K562 (cell line): ENCODE data around the gene LTBP1. TPM values are rescaled to one million over a fixed set of nuclear protein-coding genes. Genes with fewer than 3 reads are reported as not detected.

Experiments used
- BRCA1 ChIP-seq, 2 experiments: fragments of 450-650 bp in 1 of 2; sonication (generic) in 1 of 2; formaldehyde crosslinking in 1 of 2; IDR thresholded peaks; 2 replicates each; pipeline versions ENCODE4 v1.5.0 to v1.6.1; 2017 to 2020; ENCODE audit warnings: mild to moderate bottlenecking in 1 of 2, missing genetic modification reagents in 1 of 2
- CBFA2T2 ChIP-seq: fragments of 450-650 bp; conservative IDR thresholded peaks from 2 replicates; pipeline ENCODE4 v1.6.1; 2017; ENCODE audit warnings: mild to moderate bottlenecking
- CREB1 ChIP-seq, 2 experiments: sonication (generic) in 1 of 2; formaldehyde crosslinking in 1 of 2; IDR thresholded peaks; 2 replicates each; pipeline versions ENCODE4 v1.6.1 to v1.8.0; 2012 to 2022; ENCODE audit warnings: inconsistent platforms in 1 of 2, mild to moderate bottlenecking in 1 of 2, missing genetic modification reagents in 1 of 2, moderate library complexity in 1 of 2
- CTBP1 ChIP-seq: fragments of 450-650 bp; IDR thresholded peaks from 2 replicates; pipeline ENCODE4 v1.6.1; 2016; ENCODE audit warnings: borderline replicate concordance
- GABPB1 ChIP-seq: sonication (generic); formaldehyde crosslinking; IDR thresholded peaks from 2 replicates; pipeline ENCODE4 v1.8.0; 2022; ENCODE audit warnings: mild to moderate bottlenecking, missing genetic modification reagents
- HOXB6 ChIP-seq: fragments of 250-450 bp; sonication (Bioruptor Pico); IDR thresholded peaks from 2 replicates; pipeline ENCODE4 v1.5.1; 2022; ENCODE audit warnings: mild to moderate bottlenecking, borderline replicate concordance
- KDM4B ChIP-seq, 2 experiments: fragments of 450-650 bp in 1 of 2; sonication (generic) in 1 of 2; IDR thresholded peaks; 2 replicates each; pipeline ENCODE4 v1.6.1; 2016 to 2017; ENCODE audit warnings: borderline replicate concordance in 2 of 2, antibody characterized with exemption in 1 of 2, low read depth in 1 of 2, mild to moderate bottlenecking in 1 of 2
- MAFF ChIP-seq: IDR thresholded peaks from 2 replicates; pipeline ENCODE4 v1.6.1; 2012; ENCODE audit warnings: low read length, improper control_type of control experiment
- NUFIP1 ChIP-seq: fragments of 450-650 bp; IDR thresholded peaks from 2 replicates; pipeline ENCODE4 v1.6.1; 2018; ENCODE audit not compliant: partially characterized antibody
- PURB ChIP-seq: sonication (generic); formaldehyde crosslinking; IDR thresholded peaks from 2 replicates; pipeline ENCODE4 v1.9.0; 2021; ENCODE audit warnings: low read depth, mild to moderate bottlenecking, missing genetic modification reagents
- RBFOX2 ChIP-seq: fragments of 200-400 bp; formaldehyde crosslinking; IDR thresholded peaks from 2 replicates; pipeline ENCODE4 v1.6.1; 2017; ENCODE audit warnings: low read depth, mild to moderate bottlenecking, low read length, moderate library complexity
- RBM34 ChIP-seq: fragments of 200-400 bp; formaldehyde crosslinking; IDR thresholded peaks from 2 replicates; pipeline ENCODE4 v1.6.1; 2018; ENCODE audit warnings: low read length, borderline replicate concordance; ENCODE audit not compliant: insufficient read depth
- RHOXF2B ChIP-seq: fragments of 250-450 bp; sonication (Bioruptor Pico); conservative IDR thresholded peaks from 2 replicates; pipeline ENCODE4 v1.5.1; 2021
- SIN3A ChIP-seq, 2 experiments: fragments of 150-350 bp in 1 of 2; IDR thresholded peaks; 2 replicates each; pipeline ENCODE4 v1.6.1; 2011 to 2016; ENCODE audit warnings: borderline replicate concordance in 2 of 2, low read depth in 2 of 2, low read length in 2 of 2, mild to moderate bottlenecking in 2 of 2, moderate library complexity in 2 of 2; ENCODE audit not compliant: control insufficient read depth in 1 of 2
- SMAD2 ChIP-seq: fragments of 150-350 bp; IDR thresholded peaks from 2 replicates; pipeline ENCODE4 v1.6.1; 2014; ENCODE audit warnings: low read depth, mild to moderate bottlenecking, low read length
- SRSF1 ChIP-seq: fragments of 200-400 bp; formaldehyde crosslinking; IDR thresholded peaks from 2 replicates; pipeline ENCODE4 v1.6.1; 2017; ENCODE audit warnings: mild to moderate bottlenecking, low read depth, low read length, moderate library complexity
- ZBTB7A ChIP-seq: IDR thresholded peaks from 2 replicates; pipeline ENCODE4 v1.6.1; 2011; ENCODE audit warnings: low read depth, mild to moderate bottlenecking, low read length, moderate library complexity, borderline replicate concordance; ENCODE audit not compliant: control insufficient read depth
- ZNF584 ChIP-seq: fragments of 200-800 bp; sonication (Bioruptor generic); IDR thresholded peaks from 2 replicates; pipeline ENCODE4 v1.6.1; 2016; ENCODE audit warnings: low read depth, mild to moderate bottlenecking, missing genetic modification characterization, missing compliant biosample characterization
- ZNF668 ChIP-seq: fragments of 250-450 bp; sonication (Bioruptor Pico); IDR thresholded peaks from 2 replicates; pipeline ENCODE4 v1.8.0; 2022; ENCODE audit warnings: mild to moderate bottlenecking, inconsistent platforms
- ZNF707 ChIP-seq: fragments of 250-450 bp; sonication (Bioruptor Pico); conservative IDR thresholded peaks from 2 replicates; pipeline ENCODE4 v1.8.0; 2022; ENCODE audit warnings: inconsistent platforms, mild to moderate bottlenecking, moderate library complexity
- ZNF77 ChIP-seq: fragments of 250-450 bp; sonication (Bioruptor Pico); IDR thresholded peaks from 2 replicates; pipeline ENCODE4 v1.5.0; 2020
- polyA plus RNA-seq, 8 experiments: library from polyadenylated mRNA; depleted of rRNA in 4 of 8; stranded (reverse) in 5 of 8; unstranded in 3 of 8; fragments of >200 nt; fragmentation: Nextera tagmentation in 2 of 8; fragmentation: Illumina TruSeq in 1 of 8; extraction: Ambion mirVana in 2 of 8; extraction: Trizol in 1 of 8; gene quantifications; 2 replicates each; pipeline versions ENCODE4 v1.2.1 to v1.2.3, GENCODE V29; 2011 to 2014; ENCODE audit warnings: inconsistent platforms in 1 of 8, missing spikeins in 1 of 8
- total RNA-seq, 7 experiments: library from RNA; depleted of rRNA in 6 of 7; stranded (reverse); fragments of >200 nt in 6 of 7; fragmentation: Illumina TruSeq in 2 of 7; extraction: Trizol in 2 of 7; gene quantifications; 2 replicates each; pipeline versions ENCODE4 v1.2.1 to v1.2.3, GENCODE V29; 2011 to 2021; ENCODE audit warnings: low replicate concordance in 1 of 7
- TF ChIP-seq, protein P1 (sequence below): sonication (generic); formaldehyde crosslinking; IDR thresholded peaks from 2 replicates; pipeline ENCODE4 v1.8.0; 2023; ENCODE audit warnings: missing genetic modification reagents, mild to moderate bottlenecking, borderline replicate concordance
- TF ChIP-seq, protein P2 (sequence below): sonication (generic); formaldehyde crosslinking; IDR thresholded peaks from 2 replicates; pipeline ENCODE4 v1.8.0; 2022; ENCODE audit warnings: mild to moderate bottlenecking, missing genetic modification reagents

Gene LTBP1
- total and polyA plus RNA-seq, 9 of the 15 experiments (the other 6 are each of a cell fraction or from before 2014, with no cell fraction given) = 3.6 to 16.4 (median 8.5) TPM

DNA sequence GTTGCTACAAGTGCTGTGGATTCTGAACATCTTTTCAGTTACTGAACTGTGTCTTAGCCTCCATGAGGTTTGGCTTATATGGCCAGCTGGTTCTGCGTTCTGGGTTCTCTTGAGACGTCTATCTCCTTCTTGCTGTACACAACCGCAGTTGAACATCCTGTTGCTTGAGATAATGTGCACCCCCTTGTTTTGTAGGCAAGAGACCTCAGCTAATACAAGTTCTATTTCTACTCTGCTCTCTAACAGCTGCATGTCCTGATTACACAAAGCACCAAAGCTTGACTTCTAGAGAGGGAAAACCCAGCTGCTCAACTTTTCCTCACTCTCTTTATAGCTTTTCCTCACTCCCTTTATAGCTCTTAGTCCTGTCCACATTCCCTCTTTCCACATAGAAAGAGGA is 176.0 kb downstream of the LTBP1 start (continued):
- TF ChIP-seq SRSF1 (no peak), SIN3A (IDR thresholded peaks at IDR 0.05; ENCODE audit: borderline replicate concordance in 2 of 2, control insufficient read depth in 1 of 2, low read depth in 2 of 2, low read length in 2 of 2) (peak in 1 of 2 experiments; percentile 42; a peak in 1 of 4 replicates), ZNF668 (no peak), ZNF584 (CRISPR knock-in tag) (no peak), RBFOX2 (no peak), ZNF707 (CRISPR knock-in tag) (no peak), SMAD2 (no peak), KDM4B (IDR thresholded peaks at IDR 0.05; ENCODE audit: borderline replicate concordance in 2 of 2, low read depth in 1 of 2) (no peak), CTBP1 (no peak), CREB1 (IDR thresholded peaks at IDR 0.05) (peak; percentile 38; the same call in 1 of the 2 replicates), CREB1 (CRISPR knock-in tag; IDR thresholded peaks at IDR 0.05) (no peak), PURB (no peak), CBFA2T2 (peak; percentile 92), MAFF (no peak), RHOXF2B (no peak), BRCA1 (IDR thresholded peaks at IDR 0.05) (no peak), BRCA1 (CRISPR knock-in tag; IDR thresholded peaks at IDR 0.05) (no peak), GABPB1 (CRISPR knock-in tag) (no peak), ZBTB7A (no peak; the same call in 1 of the 2 replicates), NUFIP1 (no peak), HOXB6 (CRISPR knock-in tag) (no peak), RBM34 (no peak), ZNF77 (CRISPR knock-in tag) (no peak)
- TF ChIP-seq, protein P1, sequence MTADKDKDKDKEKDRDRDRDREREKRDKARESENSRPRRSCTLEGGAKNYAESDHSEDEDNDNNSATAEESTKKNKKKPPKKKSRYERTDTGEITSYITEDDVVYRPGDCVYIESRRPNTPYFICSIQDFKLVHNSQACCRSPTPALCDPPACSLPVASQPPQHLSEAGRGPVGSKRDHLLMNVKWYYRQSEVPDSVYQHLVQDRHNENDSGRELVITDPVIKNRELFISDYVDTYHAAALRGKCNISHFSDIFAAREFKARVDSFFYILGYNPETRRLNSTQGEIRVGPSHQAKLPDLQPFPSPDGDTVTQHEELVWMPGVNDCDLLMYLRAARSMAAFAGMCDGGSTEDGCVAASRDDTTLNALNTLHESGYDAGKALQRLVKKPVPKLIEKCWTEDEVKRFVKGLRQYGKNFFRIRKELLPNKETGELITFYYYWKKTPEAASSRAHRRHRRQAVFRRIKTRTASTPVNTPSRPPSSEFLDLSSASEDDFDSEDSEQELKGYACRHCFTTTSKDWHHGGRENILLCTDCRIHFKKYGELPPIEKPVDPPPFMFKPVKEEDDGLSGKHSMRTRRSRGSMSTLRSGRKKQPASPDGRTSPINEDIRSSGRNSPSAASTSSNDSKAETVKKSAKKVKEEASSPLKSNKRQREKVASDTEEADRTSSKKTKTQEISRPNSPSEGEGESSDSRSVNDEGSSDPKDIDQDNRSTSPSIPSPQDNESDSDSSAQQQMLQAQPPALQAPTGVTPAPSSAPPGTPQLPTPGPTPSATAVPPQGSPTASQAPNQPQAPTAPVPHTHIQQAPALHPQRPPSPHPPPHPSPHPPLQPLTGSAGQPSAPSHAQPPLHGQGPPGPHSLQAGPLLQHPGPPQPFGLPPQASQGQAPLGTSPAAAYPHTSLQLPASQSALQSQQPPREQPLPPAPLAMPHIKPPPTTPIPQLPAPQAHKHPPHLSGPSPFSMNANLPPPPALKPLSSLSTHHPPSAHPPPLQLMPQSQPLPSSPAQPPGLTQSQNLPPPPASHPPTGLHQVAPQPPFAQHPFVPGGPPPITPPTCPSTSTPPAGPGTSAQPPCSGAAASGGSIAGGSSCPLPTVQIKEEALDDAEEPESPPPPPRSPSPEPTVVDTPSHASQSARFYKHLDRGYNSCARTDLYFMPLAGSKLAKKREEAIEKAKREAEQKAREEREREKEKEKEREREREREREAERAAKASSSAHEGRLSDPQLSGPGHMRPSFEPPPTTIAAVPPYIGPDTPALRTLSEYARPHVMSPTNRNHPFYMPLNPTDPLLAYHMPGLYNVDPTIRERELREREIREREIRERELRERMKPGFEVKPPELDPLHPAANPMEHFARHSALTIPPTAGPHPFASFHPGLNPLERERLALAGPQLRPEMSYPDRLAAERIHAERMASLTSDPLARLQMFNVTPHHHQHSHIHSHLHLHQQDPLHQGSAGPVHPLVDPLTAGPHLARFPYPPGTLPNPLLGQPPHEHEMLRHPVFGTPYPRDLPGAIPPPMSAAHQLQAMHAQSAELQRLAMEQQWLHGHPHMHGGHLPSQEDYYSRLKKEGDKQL (CRISPR knock-in tag) = no peak
- TF ChIP-seq, protein P2, sequence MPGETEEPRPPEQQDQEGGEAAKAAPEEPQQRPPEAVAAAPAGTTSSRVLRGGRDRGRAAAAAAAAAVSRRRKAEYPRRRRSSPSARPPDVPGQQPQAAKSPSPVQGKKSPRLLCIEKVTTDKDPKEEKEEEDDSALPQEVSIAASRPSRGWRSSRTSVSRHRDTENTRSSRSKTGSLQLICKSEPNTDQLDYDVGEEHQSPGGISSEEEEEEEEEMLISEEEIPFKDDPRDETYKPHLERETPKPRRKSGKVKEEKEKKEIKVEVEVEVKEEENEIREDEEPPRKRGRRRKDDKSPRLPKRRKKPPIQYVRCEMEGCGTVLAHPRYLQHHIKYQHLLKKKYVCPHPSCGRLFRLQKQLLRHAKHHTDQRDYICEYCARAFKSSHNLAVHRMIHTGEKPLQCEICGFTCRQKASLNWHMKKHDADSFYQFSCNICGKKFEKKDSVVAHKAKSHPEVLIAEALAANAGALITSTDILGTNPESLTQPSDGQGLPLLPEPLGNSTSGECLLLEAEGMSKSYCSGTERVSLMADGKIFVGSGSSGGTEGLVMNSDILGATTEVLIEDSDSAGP (CRISPR knock-in tag) = no peak
